ENCODE measurements around the gene ARHGAP9. TPM values are rescaled to one million over a fixed set of nuclear protein-coding genes. Genes with fewer than 3 reads are reported as not detected.

The ARHGAP9 gene
- total and polyA plus RNA-seq, 2 of the 8 experiments (the other 6 are each of a cell fraction or from before 2014, with no cell fraction given), result 3.2 to 6.0 TPM

DNA sequence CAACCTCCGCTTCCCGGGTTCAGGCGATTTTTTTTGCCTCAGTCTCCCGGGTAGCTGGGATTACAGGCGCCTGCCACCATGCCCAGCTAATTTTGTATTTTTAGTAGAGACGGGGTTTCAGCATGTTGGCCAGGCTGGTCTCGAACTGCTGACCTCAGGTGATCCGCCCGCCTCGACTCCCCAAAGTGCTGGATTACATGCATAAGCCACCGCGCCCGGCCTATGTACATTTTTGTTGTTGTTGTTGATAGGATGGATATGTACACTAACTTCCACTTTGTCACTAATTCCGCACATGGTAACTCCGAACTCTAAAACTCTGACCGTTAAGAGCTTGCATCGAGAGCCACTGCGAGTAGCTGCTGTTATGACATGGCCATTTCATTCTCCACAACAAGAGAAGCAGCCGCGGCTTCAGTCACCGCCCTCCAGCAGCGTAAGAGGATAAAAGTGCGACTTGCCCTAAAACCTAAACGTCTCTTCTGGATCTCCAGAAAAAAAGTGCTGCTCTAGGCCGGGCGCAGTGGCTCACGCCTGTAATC, 7.5 kb upstream of the ARHGAP9 start (continued):
- TF ChIP-seq, protein P1, sequence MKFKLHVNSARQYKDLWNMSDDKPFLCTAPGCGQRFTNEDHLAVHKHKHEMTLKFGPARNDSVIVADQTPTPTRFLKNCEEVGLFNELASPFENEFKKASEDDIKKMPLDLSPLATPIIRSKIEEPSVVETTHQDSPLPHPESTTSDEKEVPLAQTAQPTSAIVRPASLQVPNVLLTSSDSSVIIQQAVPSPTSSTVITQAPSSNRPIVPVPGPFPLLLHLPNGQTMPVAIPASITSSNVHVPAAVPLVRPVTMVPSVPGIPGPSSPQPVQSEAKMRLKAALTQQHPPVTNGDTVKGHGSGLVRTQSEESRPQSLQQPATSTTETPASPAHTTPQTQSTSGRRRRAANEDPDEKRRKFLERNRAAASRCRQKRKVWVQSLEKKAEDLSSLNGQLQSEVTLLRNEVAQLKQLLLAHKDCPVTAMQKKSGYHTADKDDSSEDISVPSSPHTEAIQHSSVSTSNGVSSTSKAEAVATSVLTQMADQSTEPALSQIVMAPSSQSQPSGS (IDR thresholded peaks at IDR 0.05; ENCODE audit: low read length), result no peak
- TF ChIP-seq, protein P2, sequence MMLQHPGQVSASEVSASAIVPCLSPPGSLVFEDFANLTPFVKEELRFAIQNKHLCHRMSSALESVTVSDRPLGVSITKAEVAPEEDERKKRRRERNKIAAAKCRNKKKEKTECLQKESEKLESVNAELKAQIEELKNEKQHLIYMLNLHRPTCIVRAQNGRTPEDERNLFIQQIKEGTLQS (IDR thresholded peaks at IDR 0.05; ENCODE audit: insufficient read depth, low read depth, low read length), result no peak
- no peak for TF ChIP-seq RAD21 (IDR thresholded peaks at IDR 0.05 in 1 of 2, conservative IDR thresholded peaks at IDR 0.05 in 1 of 2; ENCODE audit: low read depth in 2 of 2, low read length in 2 of 2)
- no peak for TF ChIP-seq TAF1 (IDR thresholded peaks at IDR 0.05; ENCODE audit: low read depth, low read length)
- TF ChIP-seq, protein P3, sequence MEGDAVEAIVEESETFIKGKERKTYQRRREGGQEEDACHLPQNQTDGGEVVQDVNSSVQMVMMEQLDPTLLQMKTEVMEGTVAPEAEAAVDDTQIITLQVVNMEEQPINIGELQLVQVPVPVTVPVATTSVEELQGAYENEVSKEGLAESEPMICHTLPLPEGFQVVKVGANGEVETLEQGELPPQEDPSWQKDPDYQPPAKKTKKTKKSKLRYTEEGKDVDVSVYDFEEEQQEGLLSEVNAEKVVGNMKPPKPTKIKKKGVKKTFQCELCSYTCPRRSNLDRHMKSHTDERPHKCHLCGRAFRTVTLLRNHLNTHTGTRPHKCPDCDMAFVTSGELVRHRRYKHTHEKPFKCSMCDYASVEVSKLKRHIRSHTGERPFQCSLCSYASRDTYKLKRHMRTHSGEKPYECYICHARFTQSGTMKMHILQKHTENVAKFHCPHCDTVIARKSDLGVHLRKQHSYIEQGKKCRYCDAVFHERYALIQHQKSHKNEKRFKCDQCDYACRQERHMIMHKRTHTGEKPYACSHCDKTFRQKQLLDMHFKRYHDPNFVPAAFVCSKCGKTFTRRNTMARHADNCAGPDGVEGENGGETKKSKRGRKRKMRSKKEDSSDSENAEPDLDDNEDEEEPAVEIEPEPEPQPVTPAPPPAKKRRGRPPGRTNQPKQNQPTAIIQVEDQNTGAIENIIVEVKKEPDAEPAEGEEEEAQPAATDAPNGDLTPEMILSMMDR (IDR thresholded peaks at IDR 0.05; ENCODE audit: control extremely low read depth in 1 of 3, insufficient read depth in 1 of 3, low read depth in 1 of 3, low read length in 3 of 3), result no peak
- TF ChIP-seq POLR2AphosphoS5 (IDR thresholded peaks at IDR 0.05; ENCODE audit: low read depth, low read length), result no peak
- no peak for TF ChIP-seq CEBPB (IDR thresholded peaks at IDR 0.05; ENCODE audit: low read depth, low read length)

All from H1 (cell line).